RWPE1 (cell line): Measurements from ENCODE around the gene PGA4.
"Not testable (repeated sequence)": the region's sequence is repeated elsewhere in the genome, so short reads cannot be mapped to it uniquely, and the experiment has no call there.

ENCODE experiments used
- CTCF ChIA-PET: fragments of 350-600 bp; sonication (Branson Sonifier 250); formaldehyde crosslinking; extraction: SDS; loops from one replicate; lab custom pipeline; 2021; lab: Yijun Ruan, JAX
- POLR2A ChIA-PET: fragments of 400-600 bp; formaldehyde crosslinking; extraction: SDS; loops from one replicate; lab custom pipeline; 2020; ENCODE audit warnings: antibody characterized with exemption; ENCODE audit not compliant: low non-redundant PET; lab: Yijun Ruan, JAX
- DNase-seq: peaks from one replicate; pipeline ENCODE4 v3.0.0; 2012; ENCODE audit warnings: low spot score
- H3K27ac ChIP-seq: fragments of 450-650 bp; 2 replicates; pipeline ENCODE4 v1.5.1; 2017

Gene PGA4

DNA sequence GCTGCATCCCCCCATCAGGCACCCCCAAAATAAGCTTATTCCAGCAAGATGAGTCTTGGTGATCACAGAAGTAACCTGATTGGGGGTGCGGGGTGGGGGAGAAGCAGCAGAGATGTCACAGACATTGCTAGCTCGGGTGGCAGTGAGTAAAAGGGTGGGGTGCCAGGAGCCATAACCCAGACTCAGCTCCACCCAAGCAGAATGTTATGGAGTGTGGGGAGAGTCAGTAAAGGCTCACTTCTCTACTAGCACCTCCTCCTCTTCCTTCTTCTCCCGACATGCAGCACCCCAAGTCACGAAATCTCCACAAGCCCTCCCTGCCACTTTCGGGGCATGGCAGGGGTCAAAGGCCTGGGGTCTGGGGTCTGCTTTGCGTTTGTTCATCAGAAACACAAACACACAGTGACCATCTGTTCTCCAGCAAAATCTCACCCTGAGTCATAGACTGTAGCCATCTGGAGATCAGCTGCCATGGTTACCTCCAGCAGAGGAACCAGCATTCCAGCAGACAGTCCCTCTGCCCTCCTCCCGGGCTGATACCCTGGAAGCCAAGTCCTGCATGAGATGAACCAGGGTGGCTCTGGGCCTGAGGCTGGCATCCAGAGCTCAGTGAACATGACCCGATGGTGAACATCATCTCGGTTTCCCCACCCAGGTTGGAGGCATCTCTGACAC lies 14.4 kb upstream of the PGA4 start:
- POLR2A ChIA-PET, DNase-seq, CTCF ChIA-PET: not testable (repeated sequence)

DNA sequence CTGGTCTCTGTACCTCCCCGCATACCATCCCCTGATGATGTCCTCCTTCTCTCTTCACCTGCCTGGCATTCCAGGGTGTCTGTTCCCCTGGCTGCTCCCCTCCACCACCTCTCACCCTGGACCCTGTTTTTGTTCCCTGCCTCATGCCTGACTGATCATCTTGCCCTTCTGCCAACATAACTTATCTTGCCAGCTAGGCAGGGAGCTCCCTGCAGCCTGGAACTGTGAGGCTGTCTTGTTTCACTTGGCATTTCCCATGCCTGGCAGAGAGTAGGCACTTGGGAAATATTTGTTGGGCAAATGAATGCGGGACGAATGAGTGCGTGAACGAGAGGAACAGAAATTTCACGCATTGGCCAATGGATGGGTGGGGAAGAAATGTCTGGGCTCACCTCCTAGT lies 11.5 kb upstream of the PGA4 start:
- DNase-seq, H3K27ac ChIP-seq, CTCF ChIA-PET, POLR2A ChIA-PET: not testable (repeated sequence)

More for the DNA sequence above, 14.4 kb upstream of the PGA4 start:
- not testable (repeated sequence) for H3K27ac ChIP-seq

- CTCF ChIA-PET, H3K27ac ChIP-seq, DNase-seq, POLR2A ChIA-PET: not testable (repeated sequence)
These were observed 10.7 kb upstream of the PGA4 start for GRCh38 chr11:61211327-61211952.

DNA sequence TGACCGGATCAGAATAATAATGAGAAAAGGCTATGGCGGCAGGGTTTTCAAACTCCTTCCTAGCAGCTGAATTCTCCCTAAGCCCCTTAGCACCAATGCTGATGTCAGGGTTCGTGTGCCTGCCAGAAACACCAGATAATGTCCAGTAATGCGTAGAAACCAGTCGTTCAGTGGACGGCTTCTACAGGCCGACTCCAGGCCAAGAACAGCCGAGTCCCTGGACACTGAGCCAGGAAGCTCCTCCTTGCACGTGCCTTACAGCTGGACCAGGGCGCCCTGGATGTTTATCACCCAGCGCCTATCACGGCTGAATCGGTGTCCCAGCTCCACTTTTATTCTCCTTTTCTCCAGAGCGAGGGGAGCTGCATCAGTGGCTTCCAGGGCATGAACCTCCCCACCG lies 9.9 kb upstream of the PGA4 start:
- CTCF ChIA-PET, DNase-seq, H3K27ac ChIP-seq, POLR2A ChIA-PET: not testable (repeated sequence)

- H3K27ac ChIP-seq, POLR2A ChIA-PET, CTCF ChIA-PET, DNase-seq: not testable (repeated sequence)
These were observed 8.3 kb upstream of the PGA4 start for GRCh38 chr11:61213711-61214324.

DNA sequence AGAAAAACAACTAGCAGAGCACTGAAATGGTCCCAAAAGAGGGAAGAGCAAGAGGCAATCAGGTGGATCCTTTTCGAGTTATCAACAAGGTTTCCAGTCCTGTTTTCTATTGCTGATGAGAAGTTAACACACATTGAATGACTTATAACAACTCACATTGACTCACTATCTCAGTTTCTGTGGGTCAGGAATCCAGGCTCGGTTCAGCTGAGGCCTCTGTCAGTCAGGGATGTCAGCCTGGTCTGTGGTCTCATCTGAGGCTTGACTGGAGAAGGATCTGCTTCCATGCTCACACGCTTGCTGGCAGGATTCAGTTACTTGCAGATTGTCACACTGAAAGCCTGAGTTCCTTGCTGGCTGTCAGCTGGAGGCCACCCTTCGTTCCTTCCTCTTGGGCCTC lies 3.8 kb upstream of the PGA4 start:
- CTCF ChIA-PET, H3K27ac ChIP-seq, DNase-seq, POLR2A ChIA-PET: not testable (repeated sequence)

GRCh38 chr11:61219016-61219415 lies 3.1 kb upstream of the PGA4 start:
- DNase-seq, CTCF ChIA-PET, POLR2A ChIA-PET, H3K27ac ChIP-seq: not testable (repeated sequence)

DNA sequence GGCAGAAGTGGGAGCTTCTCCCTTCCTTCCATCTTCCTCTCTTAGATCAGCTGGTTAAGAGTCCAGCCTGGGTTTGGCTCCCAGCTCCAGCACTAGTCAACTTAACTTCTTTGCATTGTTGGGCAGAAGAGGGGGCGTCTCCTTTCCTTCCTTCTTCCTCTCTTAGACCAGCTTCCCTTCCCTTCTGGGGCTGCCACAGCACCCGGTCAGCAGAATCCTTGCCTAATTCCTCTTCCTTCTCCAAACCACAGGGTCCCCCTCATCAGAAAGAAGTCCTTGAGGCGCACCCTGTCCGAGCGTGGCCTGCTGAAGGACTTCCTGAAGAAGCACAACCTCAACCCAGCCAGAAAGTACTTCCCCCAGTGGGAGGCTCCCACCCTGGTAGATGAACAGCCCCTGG lies 545 bp downstream of the PGA4 start:
- H3K27ac ChIP-seq, POLR2A ChIA-PET, CTCF ChIA-PET, DNase-seq: not testable (repeated sequence)

DNA sequence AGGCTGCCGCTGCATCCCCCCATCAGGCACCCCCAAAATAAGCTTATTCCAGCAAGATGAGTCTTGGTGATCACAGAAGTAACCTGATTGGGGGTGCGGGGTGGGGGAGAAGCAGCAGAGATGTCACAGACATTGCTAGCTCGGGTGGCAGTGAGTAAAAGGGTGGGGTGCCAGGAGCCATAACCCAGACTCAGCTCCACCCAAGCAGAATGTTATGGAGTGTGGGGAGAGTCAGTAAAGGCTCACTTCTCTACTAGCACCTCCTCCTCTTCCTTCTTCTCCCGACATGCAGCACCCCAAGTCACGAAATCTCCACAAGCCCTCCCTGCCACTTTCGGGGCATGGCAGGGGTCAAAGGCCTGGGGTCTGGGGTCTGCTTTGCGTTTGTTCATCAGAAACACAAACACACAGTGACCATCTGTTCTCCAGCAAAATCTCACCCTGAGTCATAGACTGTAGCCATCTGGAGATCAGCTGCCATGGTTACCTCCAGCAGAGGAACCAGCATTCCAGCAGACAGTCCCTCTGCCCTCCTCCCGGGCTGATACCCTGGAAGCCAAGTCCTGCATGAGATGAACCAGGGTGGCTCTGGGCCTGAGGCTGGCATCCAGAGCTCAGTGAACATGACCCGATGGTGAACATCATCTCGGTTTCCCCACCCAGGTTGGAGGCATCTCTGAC lies 4.5 kb downstream of the PGA4 start:
- DNase-seq, H3K27ac ChIP-seq, POLR2A ChIA-PET, CTCF ChIA-PET: not testable (repeated sequence)

DNA sequence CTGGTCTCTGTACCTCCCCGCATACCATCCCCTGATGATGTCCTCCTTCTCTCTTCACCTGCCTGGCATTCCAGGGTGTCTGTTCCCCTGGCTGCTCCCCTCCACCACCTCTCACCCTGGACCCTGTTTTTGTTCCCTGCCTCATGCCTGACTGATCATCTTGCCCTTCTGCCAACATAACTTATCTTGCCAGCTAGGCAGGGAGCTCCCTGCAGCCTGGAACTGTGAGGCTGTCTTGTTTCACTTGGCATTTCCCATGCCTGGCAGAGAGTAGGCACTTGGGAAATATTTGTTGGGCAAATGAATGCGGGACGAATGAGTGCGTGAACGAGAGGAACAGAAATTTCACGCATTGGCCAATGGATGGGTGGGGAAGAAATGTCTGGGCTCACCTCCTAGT lies 7.3 kb downstream of the PGA4 start:
- H3K27ac ChIP-seq, DNase-seq, CTCF ChIA-PET, POLR2A ChIA-PET: not testable (repeated sequence)

- POLR2A ChIA-PET, H3K27ac ChIP-seq, DNase-seq, CTCF ChIA-PET: not testable (repeated sequence)
These were observed 8.9 kb downstream of the PGA4 start for GRCh38 chr11:61231033-61231432.

GRCh38 chr11:61231585-61231984 lies 9.4 kb downstream of the PGA4 start:
- CTCF ChIA-PET, DNase-seq, POLR2A ChIA-PET, H3K27ac ChIP-seq: not testable (repeated sequence)

GRCh38 chr11:61232548-61233145 lies 10.5 kb downstream of the PGA4 start:
- POLR2A ChIA-PET, DNase-seq, CTCF ChIA-PET, H3K27ac ChIP-seq: not testable (repeated sequence)

DNA sequence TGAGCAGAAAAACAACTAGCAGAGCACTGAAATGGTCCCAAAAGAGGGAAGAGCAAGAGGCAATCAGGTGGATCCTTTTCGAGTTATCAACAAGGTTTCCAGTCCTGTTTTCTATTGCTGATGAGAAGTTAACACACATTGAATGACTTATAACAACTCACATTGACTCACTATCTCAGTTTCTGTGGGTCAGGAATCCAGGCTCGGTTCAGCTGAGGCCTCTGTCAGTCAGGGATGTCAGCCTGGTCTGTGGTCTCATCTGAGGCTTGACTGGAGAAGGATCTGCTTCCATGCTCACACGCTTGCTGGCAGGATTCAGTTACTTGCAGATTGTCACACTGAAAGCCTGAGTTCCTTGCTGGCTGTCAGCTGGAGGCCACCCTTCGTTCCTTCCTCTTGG lies 15.0 kb downstream of the PGA4 start:
- DNase-seq, result not testable (repeated sequence)

DNA sequence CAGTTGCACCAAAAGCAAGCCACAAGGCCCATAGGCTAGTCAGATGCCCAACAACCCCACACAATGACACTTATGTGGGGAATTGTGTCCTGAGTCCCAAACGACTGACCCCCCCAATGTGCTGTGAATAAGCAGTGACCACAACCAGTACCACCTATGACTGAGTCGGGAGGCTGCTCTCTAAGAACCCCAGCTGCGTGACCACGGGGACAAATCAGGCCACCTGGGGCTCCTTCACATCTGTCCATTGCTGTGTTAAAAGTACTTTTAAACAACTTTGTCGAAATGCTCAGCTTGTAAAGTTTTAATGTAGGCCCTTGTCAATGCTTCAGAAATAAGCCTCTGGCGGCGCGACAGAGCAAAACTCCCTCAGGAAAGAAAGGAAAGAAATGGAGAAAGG lies 18.1 kb downstream of the PGA4 start:
- CTCF ChIA-PET, POLR2A ChIA-PET, DNase-seq, H3K27ac ChIP-seq: not testable (repeated sequence)

More for the DNA sequence above, 15.0 kb downstream of the PGA4 start:
- CTCF ChIA-PET, POLR2A ChIA-PET, H3K27ac ChIP-seq: not testable (repeated sequence)

DNA sequence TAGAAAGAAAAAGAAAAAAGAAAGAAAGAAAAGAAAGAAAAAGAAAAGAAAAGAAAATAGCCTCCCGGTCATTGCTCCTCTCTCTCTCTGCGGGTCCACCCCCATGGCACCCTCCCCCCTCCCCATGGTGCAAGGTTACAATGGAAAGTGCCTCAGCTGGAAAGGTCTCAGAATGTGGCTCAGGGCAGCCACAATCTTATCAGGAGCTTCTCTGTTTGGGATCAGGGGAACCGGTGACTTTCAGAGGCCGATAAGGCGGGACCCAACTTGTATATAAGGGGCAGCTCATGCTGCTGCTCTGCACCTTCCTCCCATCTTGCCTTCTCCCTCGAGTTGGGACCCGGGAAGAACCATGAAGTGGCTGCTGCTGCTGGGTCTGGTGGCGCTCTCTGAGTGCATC lies 18.7 kb downstream of the PGA4 start, which contains the start of gene PGA5:
Gene PGA5 (plus strand): TSS at position 301 of the 400 bp plus-strand sequence. CDS start 52 bp downstream, at position 353.
- DNase-seq, H3K27ac ChIP-seq, CTCF ChIA-PET, POLR2A ChIA-PET: not testable (repeated sequence)

DNA sequence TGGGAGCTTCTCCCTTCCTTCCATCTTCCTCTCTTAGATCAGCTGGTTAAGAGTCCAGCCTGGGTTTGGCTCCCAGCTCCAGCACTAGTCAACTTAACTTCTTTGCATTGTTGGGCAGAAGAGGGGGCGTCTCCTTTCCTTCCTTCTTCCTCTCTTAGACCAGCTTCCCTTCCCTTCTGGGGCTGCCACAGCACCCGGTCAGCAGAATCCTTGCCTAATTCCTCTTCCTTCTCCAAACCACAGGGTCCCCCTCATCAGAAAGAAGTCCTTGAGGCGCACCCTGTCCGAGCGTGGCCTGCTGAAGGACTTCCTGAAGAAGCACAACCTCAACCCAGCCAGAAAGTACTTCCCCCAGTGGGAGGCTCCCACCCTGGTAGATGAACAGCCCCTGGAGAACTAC lies 19.4 kb downstream of the PGA4 start:
- POLR2A ChIA-PET, H3K27ac ChIP-seq, DNase-seq, CTCF ChIA-PET: not testable (repeated sequence)
